Glomerular visceral epithelial cell (primary cell): ENCODE data around the gene METTL13.
A peak's percentile ranks its signal among the peaks of the same experiment; 100 is the strongest.

Experiments used
- DNase-seq: peaks from one replicate; pipeline ENCODE4 v3.0.0-alpha.2; 2016; ENCODE audit errors: extremely low spot score

METTL13 gene, protein sequence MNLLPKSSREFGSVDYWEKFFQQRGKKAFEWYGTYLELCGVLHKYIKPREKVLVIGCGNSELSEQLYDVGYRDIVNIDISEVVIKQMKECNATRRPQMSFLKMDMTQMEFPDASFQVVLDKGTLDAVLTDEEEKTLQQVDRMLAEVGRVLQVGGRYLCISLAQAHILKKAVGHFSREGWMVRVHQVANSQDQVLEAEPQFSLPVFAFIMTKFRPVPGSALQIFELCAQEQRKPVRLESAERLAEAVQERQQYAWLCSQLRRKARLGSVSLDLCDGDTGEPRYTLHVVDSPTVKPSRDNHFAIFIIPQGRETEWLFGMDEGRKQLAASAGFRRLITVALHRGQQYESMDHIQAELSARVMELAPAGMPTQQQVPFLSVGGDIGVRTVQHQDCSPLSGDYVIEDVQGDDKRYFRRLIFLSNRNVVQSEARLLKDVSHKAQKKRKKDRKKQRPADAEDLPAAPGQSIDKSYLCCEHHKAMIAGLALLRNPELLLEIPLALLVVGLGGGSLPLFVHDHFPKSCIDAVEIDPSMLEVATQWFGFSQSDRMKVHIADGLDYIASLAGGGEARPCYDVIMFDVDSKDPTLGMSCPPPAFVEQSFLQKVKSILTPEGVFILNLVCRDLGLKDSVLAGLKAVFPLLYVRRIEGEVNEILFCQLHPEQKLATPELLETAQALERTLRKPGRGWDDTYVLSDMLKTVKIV

DNA sequence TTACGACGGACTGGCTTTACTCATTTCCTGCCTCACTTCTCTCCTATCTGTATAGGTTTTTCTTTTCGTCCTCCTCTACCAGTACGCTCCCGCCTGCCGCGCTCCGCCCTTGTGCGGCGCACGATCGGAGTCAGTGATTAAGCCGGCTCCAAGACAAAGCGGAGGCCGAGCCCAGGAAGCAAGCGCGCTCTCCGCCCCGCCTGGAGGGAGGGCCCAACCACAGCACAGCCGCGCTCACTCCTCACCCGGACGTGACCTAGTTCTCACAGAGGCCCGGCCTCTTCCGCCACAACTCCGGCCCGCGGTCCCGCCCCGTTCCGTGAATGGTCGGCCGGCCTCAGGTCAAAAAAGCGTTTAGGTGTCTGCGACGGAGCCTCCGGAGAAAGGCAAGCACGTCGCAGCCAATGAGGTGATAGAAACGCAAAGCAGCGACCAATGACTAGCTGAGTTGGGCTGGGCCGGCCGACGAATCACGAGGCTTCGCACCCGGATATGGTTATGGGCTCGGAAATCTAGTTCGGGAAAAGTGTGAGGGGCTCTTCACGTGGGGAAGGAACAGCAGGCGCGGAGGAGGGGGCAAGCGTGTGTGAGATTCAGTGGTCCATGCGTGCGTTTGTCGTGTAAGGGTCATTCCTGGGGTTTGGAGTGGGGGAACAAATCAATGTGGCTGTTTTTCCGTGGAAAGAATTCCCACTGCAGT lies at the start of gene METTL13:
METTL13 (plus strand) TSS at position 485 of the 700 bp plus-strand sequence. CDS start 308 bp downstream, outside the sequence.
- DNase-seq, result peak; percentile 100

DNA sequence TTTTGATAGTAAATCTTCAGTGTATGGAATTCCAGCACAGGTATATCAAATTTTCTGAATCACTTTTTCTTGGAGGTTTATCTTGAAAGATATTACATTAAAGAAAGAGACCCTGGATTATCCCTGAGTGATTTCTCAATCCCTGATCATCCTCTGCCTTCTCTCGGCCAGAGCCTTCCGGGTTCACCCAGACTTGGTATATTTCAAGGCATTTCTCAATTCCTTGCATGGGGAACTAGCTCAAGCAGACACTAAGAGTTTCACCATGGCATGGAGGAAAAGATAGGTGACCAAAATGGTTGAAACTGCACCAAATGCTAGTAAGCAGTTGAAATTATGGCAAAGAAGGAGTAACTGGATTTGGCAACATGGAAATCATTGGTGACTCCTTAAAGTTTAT lies 45.3 kb upstream of the METTL13 start:
- no peak for DNase-seq

DNA sequence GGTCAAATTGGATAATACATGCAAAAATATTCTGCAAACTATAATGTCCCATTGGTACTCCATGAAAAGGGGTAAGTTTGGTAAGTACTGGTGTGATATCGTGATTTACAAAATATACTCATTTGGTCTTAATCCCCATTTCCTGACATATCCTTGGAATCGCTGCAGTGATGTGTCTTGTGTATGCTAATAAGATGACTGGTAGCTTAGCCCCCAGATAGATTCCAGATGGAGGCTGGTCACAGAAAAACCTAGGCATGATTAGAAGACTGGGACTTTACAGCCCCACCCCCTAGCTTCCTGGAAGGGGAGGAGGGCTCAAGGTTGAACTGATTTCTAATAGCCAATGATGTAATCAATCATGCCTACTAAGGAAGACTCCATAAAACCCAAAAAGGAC lies 42.5 kb upstream of the METTL13 start:
- no peak for DNase-seq

DNA sequence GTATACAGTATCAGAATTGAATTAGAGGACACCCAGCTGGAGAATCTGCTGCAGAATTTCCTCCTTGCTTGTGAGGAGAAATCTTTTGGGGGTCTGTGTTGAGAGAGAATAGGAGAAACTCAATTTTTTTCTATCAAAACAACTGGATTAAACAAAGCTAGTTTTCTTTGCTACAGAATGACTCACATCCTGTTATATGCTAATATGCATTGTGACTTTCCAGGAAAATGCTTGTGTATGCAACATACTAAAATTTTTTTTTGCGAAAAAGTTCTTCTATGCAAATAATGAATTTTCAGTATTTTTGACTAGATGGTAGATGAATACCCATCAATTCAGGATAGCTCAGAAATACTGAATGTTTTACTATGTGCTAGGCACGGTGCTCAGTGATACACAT lies 41.8 kb upstream of the METTL13 start:
- DNase-seq, result no peak

DNA sequence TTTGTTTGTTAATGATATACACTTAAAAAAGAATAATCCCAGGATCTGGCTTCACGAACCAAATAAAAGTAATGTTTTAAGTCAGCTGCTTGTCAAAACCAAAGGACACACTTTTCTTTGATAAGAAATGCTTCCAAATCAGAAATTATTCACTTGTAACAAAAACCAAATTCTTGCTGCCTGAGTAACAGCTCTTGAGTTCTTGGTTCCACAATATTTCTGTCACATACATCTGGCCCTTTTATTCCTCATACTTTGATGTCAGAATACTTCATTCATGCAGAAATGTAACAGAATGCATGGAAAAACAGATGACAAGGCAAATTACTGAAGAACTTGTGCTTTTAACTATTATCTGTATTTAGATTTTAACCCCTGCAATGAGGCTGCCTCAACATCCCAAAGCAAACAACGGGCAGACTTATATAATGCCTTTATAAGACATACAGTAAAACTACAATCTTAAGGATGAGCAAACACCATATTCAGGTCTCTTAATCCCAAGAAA lies 41.0 kb upstream of the METTL13 start:
- no peak for DNase-seq

DNA sequence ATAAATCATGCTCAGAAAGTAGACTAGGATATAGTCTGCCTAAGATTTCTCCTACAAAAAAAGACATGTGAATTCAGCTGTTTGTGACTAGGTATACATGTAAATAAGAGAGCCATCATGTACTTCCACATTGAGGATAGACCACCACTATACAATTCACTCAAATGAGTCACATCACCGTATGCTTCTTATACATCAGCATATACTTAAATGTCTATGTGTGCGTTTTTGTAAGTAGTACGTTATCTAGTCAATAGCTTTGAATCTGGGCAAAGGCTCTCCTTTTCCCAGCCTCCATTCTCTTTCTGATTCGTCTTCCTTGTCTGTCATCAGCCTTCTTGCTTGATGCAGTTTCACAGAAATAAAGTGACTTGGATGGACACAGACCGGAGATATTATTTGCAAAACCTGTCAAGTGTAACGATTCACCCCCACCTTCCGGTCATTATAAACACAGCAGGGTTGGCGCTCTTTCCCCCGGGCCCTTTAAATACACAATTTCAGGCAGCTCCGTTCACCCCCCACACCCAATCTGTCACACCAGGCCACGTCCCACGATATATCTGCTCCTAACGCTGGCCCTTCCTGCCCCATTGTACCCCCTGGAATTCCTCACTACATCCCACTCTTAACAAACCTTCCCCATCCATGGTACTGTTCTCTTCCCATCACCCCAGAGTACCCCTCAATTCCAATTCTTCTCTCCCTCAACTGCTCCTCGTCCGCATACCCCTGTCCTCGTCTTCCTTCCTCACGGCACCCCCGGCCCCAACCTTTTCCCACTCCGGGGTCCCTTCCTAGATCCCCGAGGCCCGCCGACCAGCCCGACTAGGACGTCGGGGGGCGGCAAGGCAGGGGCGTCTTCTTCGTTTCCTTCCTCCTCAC lies 40.2 kb upstream of the METTL13 start:
- DNase-seq, result peak; percentile 39

DNA sequence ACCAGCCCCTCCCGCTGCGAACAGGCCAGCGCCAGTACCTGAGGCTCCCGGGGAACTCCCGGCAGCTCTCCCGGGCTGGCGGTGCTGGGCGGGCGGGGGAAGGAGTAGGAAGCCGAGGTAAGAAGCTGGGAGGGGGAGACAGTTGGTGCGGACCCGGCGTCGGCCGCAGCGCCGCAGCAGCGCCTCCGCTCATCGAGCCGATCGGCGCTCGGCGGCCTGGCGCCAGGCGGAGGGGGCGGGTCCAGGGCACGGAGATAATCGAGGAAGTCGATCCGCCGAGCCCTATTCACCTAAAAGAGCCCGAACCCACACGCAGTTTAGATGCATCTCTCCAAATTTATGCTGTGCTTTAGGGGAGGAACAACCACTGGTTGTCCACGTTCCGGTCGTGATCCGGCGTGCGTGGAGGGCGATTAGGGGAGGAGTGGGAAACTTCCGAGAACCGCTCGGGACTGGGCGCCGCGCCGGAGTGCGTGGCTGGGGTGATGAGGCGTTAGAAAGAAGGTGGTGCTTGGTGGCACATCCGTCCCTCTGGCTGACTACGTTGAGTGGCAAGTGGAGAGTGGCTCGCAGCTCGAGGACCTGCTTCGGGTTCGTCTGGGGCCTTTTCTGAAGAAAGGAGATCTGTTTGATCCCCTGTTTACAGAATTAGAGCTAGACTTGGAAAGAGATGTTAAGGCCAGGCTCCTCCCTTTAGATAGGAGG lies 39.4 kb upstream of the METTL13 start, which contains the start of gene VAMP4:
VAMP4 (minus strand) TSS at position 194 of the 705 bp plus-strand sequence. CDS start 3,651 bp downstream, outside the sequence.
- DNase-seq, result peak; percentile 81

DNA sequence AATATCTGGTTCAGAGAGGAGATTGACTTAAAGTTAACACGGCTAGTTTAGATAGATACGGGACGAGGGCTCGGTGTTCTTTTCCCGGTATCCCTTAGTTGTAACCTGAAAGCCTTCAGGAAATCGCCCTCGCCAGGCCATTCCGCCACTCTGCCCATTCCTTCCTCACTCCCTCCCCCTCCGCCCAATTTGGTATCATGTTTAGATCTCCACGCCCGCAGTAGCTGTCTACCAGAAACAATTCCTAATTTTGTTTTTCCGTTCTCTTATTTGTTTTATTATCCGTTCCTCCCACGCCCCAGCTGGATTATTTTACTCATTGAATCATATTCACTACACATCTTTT lies 38.9 kb upstream of the METTL13 start:
- DNase-seq, result peak; percentile 49

DNA sequence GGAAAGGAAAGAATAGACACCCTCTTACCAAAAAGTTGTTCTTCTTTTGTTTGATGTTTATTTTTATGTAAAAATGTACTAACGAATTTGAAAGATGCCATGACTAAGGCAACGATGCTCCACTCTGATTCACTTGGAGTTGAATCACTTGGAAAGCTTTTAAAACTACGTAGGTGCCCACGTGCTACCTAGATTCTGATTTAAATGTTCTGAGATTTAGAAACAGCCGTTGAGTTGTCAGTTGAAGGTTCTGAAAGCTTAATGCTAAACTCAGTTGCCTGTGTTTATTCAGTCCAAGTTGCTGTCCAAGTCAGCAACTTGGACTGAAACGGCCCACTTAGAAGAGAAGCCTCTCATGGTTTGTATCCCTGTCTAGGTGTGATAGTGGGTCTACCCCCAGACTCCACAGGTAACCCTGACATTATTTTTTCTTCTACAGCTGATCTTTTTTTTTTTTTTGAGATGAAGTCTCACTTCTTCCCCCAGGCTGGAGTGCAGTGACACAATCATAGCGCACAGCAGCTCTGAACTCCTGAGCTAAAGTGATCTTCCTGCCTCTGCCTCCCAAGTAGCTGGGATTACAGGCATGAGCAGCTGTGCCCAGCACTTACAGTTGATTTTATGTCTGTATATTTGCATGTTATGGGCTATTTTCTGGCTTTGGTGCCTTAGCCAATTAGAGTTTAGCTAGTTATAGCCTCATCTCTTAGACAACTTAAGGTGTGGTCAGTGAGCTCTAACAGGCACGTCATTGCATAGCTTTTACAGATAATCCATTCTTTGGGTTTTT lies 38.2 kb upstream of the METTL13 start:
- DNase-seq, result peak; percentile 45

DNA sequence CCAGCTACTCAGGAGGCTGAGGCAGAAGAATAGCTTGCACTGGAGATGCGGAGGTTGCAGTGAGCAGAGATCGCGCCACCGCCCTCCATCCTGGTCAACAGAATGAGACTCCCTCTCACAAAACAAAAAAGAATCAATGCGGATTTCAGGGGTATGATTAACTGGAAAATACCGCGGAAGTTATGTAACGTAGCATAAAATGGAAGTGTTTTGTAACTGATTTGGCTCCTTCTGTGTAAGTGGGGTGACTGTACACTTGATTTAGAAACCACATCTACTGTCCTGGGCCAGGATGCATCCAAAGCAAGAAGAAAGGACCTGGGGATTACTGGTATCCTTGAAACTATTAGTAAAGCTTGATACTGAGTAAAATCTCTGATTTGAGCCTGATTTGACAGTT lies 36.5 kb upstream of the METTL13 start:
- DNase-seq, result no peak

DNA sequence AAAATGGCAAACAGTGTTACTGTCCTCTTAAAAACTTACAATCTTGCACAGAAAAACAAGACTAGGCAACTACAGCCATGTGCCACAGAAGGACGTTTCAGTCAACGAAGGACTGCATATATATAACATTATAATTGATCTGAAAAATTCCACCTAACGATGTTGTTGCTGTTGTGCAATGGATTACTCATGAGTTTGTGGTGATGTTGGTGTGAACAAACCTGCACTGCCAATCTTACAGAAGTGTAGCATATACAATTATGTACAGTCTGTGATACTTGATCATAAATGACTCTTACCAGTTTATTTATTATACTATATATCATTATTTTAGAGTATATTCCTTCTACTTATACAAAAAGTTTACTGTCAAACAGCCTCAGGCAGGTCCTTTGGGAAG lies 32.8 kb upstream of the METTL13 start:
- no peak for DNase-seq

DNA sequence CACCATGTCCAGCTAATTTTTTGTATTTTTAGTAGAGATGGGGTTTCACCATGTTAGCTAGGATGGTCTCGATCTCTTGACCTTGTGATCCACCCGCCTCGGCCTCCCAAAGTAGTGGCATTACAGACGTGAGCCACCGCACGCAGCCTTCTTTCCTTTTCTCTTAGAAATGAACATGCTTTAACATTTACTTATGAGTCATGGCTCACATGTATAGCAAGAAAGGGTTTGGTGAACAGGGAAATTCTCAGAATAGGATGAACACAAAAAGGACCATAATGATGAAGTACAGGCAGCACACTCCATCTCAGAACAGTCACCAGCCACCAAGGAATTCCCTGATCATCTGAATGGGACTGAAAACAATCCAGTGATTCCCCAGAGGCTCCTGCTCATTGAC lies 30.2 kb upstream of the METTL13 start:
- no peak for DNase-seq

DNA sequence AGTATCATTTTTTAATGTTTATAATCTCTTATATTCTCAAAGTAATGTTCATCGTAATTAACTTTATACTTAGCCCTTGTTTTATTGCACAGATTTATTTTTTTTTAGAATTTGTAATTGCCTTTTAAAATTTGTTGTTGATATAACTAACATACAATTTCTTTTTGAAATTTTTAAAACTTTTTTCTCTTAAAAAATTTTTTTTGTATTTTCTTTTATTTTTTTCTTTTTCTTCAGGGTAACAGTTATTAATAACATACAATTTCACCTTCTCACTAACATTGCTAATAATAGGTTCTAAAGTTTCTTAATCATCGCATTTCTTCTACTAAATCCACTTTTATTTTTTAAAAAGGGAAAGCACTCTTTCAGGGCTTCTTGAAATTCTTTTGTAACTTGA lies 28.3 kb upstream of the METTL13 start:
- no peak for DNase-seq

DNA sequence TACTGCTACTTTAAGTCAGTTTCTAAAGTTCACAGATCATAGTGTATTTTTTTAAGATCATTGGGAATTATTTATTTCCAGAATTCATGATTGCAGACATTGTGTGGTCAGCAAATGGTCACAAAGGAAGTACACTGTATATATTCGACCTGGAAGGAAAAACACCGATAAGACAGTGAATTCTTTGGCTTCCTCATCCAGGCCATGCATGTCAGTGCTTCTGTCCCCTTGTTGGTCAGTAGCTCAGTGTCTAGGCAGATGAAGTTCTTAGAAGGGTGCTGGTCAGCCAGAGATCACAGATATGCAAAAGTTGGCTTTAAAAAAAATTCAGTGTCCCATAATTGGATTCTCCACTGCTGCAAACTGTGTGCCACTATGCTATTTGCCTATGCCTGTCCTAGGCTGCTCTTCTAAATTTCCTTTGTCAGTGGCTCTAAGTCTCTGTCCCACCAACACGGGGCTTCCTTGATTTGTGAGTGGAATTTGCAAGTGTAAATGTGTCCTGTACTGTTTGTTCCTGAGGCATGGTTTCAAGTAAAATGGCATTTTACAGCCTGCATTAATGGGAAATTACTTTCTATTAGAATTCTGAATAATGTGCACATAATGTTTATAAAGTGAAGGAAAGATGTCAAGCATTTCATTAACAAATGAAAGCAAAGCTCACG lies 27.6 kb upstream of the METTL13 start:
- DNase-seq, result no peak

DNA sequence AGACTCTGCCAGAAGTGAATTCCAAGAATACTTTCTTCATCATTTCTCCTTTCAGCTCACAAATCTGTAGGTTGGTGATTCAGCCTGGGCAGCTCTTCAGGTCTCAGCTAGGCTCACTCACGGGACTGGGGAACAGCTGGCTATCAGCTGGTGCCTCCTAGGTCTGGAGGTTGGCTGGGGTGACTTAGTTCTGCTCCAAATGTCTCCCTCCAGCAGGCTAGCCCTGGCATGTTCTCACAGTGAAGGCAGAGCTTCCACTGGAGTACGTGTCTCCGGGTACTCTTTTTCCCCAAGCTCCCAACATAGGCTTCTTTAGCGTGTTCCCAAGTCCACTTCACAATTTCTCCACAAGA lies 27.1 kb upstream of the METTL13 start:
- peak; percentile 35 for DNase-seq

DNA sequence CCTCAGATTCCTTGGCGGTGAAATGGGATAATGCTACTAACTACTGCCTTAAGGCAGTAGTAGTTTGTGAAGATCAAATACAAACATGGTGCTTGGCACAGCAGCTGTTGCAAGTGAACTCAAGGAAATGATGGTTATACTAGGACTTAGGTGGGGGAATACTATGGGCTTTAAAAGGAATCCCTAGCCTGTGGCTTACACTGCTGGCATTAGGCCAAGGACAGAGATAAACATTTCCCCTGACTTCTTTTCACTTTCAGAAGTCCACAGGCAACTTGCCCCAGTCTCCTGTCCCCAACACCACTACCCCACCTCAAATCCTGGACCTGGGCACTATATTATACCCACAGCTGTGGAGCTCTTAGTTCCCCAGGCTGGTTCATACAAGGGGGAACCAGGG lies 26.5 kb upstream of the METTL13 start:
- no peak for DNase-seq

DNA sequence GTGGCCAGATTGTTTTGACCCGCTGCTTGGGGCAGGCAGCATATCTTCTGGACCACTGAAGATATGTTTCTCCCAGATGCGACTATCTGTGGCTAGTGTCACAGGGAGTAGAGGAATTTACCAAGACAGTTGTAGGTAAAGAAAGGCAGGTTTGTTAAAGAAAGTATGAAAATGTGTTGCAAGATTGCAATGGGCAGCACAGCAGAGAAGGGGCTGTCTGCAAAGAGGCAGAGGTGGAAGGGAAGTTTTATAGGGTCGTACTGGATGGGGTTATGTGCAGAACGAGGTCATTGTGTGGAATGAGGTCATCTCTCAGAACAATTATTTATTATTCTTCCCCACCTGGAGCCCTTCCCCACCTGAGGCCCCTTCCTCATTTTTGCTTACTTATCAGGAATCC lies 24.6 kb upstream of the METTL13 start:
- DNase-seq, result no peak

DNA sequence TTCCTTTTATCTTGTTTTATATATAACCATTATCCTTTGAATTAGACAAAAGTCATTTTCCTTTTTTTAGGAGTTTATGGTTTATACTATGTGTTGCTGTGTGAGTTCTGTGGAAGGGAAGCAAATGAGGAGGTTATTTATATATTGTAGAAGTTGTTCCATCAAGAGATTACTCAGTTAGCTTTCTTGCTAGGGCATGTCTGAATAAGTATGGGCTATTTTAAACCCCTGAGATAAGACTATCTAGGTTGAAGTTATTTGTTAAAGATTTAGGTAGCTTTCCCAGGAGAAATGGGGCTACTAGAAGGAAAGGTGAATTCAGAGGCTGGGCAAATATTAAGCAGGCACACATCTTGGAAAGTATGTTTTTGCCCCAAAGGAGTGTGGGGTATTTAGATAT lies 23.4 kb upstream of the METTL13 start:
- no peak for DNase-seq

DNA sequence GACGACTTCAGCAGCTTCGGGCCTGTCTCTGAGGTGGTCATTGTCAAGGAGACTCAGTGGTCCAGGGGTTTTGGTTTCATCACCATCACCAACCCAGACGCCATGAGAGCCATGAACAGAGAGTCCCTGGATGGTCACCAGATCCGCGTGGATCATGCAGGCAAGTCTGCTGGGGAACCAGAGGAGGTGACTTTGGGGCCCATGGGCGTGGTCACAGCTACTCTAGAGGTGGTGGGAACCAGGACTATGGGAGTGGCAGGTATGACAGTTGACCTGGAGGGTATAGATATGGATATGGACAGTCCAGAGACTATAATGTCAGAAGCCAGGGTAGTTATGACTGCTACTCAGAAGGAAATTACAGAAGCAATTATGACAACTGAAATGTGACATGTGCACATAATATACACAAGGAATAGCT lies 19.3 kb upstream of the METTL13 start:
- DNase-seq, result no peak
